Adrenal gland (tissue), 5 donors: ENCODE results near the gene NRARP.

Source experiments
- POLR2A ChIP-seq, 2 donors: fragments of 450-650 bp; IDR thresholded peaks; one replicate each; pipeline ENCODE4 v1.6.1; 2017; ENCODE audit warnings: antibody characterized with exemption in 2 of 2, mild to moderate bottlenecking in 2 of 2, moderate library complexity in 1 of 2
- TF ChIP-seq, protein P1 (sequence below), 6 experiments: fragments of 450-650 bp in 4 of 6; fragments of 200-600 bp in 2 of 6; sonication (generic) in 1 of 6; IDR thresholded peaks; 1 replicate in 5 of 6; 2 replicates in 1 of 6; pipeline versions ENCODE4 v1.5.1 to v1.8.0; 2016 to 2021; ENCODE audit warnings: antibody characterized with exemption in 6 of 6, mild to moderate bottlenecking in 2 of 6, moderate library complexity in 1 of 6
- donor health status: DM: no; HTN: no; CAD: no.

DNA sequence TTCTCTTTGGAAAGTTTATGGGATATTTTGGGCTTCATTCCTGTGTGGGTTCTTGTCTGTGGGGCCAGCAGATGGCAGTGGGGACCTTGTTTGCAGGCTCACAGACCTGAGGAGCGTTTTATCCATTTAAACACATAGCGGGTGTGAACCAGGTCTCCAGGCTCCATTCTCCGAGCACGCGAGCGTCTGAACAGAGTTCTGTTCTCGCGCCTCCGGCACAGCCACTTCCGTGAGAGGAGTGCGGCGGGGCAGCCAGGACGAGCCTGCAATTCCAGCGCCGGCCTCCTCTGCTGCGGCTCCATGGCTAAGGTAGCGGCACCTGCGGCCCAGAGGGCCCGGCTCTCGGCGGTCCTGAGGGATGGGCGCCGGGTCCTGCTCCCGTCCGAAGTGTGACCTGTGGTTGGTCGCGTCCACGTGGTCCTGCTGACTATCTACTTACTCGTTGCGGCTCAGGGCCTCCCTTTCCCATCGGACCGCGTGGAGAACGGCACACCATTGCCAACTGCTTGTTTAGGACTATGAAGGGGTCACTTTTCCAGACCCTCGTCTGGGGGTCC is 7.3 kb downstream of the NRARP start:
- TF ChIP-seq, protein P1, sequence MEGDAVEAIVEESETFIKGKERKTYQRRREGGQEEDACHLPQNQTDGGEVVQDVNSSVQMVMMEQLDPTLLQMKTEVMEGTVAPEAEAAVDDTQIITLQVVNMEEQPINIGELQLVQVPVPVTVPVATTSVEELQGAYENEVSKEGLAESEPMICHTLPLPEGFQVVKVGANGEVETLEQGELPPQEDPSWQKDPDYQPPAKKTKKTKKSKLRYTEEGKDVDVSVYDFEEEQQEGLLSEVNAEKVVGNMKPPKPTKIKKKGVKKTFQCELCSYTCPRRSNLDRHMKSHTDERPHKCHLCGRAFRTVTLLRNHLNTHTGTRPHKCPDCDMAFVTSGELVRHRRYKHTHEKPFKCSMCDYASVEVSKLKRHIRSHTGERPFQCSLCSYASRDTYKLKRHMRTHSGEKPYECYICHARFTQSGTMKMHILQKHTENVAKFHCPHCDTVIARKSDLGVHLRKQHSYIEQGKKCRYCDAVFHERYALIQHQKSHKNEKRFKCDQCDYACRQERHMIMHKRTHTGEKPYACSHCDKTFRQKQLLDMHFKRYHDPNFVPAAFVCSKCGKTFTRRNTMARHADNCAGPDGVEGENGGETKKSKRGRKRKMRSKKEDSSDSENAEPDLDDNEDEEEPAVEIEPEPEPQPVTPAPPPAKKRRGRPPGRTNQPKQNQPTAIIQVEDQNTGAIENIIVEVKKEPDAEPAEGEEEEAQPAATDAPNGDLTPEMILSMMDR (IDR thresholded peaks at IDR 0.05) = no peak
- no peak for TF ChIP-seq POLR2A (IDR thresholded peaks at IDR 0.05)
